ENCODE results near the gene CHMP5.

CHMP5 gene

GRCh38 chr9:33232815-33233214 is 32.0 kb upstream of the CHMP5 start:
- H3K4me3 ChIP-seq (ENCODE audit: control insufficient read depth, low read depth, low read length) = no peak overlapping the region
- peak; percentile 46 for DNase-seq (ENCODE audit: low read depth)
- TF ChIP-seq CTCF (conservative IDR thresholded peaks at IDR 0.05; ENCODE audit: control insufficient read depth, insufficient read depth, low read depth, low read length) = no peak

- DNase-seq (ENCODE audit: low read depth) = peak; percentile 98
- no peak overlapping the region for H3K4me3 ChIP-seq (ENCODE audit: control insufficient read depth, low read depth, low read length)
- no peak for TF ChIP-seq CTCF (conservative IDR thresholded peaks at IDR 0.05; ENCODE audit: control insufficient read depth, insufficient read depth, low read depth, low read length)
Measured at GRCh38 chr9:33233626-33234342, 31.1 kb upstream of the CHMP5 start.

- DNase-seq (ENCODE audit: low read depth) = peak; percentile 63
- TF ChIP-seq CTCF (conservative IDR thresholded peaks at IDR 0.05; ENCODE audit: control insufficient read depth, insufficient read depth, low read depth, low read length) = no peak
- H3K4me3 ChIP-seq (ENCODE audit: control insufficient read depth, low read depth, low read length) = no peak overlapping the region
Measured at GRCh38 chr9:33234511-33235467, 30.1 kb upstream of the CHMP5 start.

GRCh38 chr9:33236571-33236970 is 28.3 kb upstream of the CHMP5 start:
- peak; percentile 65 for DNase-seq (ENCODE audit: low read depth)
- no peak for TF ChIP-seq CTCF (conservative IDR thresholded peaks at IDR 0.05; ENCODE audit: control insufficient read depth, insufficient read depth, low read depth, low read length)
- H3K4me3 ChIP-seq (ENCODE audit: control insufficient read depth, low read depth, low read length) = no peak overlapping the region

GRCh38 chr9:33239921-33240320 is 24.9 kb upstream of the CHMP5 start, which contains the start of gene SPINK4:
TSS of gene SPINK4 (plus strand) at chr9:33240167. CDS start at chr9:33240209, 42 bp downstream.
- no peak within 1 kb of the TSS for H3K4me3 ChIP-seq (ENCODE audit: control insufficient read depth, low read depth, low read length)
- DNase-seq (ENCODE audit: low read depth) = no peak

More at GRCh38 chr9:33239921-33240320, 24.9 kb upstream of the CHMP5 start, which contains the start of gene SPINK4:
- TF ChIP-seq CTCF (conservative IDR thresholded peaks at IDR 0.05; ENCODE audit: control insufficient read depth, insufficient read depth, low read depth, low read length) = no peak
